Measurements from ENCODE around the gene MVB12A.

MVB12A gene

DNA sequence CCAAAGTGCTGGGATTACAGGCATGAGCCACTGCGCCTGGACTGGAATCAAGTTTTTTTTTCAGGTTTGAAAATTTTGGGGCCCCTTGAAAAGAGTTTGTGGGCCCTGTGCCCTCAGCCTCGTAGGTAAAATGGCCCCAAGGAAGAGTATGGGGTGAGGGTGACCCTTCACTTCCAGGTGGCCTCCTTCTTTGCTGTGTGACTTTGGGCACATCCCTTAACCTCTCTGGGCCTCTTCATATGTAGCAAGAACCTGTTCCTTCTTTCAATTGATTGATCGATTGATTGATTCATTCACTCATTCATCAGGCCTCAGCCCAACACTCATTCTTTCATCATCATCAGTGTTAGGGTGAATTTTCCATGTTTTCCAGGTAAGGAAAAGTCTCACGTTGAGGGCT lies 32.0 kb downstream of the MVB12A start:
- no peaks in the 10 kb centered on the region for H3K36me3 Mint-ChIP-seq (ENCODE audit: low read depth)
- H3K9me3 Mint-ChIP-seq, result peaks cover 9% of the 10 kb centered on the region
- H3K4me3 Mint-ChIP-seq, result no peak overlapping the region
- no peak overlapping the region for H3K27ac Mint-ChIP-seq
- no peak for TF ChIP-seq CTCF (IDR thresholded peaks at IDR 0.05)
- peaks cover 86% of the 10 kb centered on the region for H3K27me3 Mint-ChIP-seq (ENCODE audit: low read depth, poor library complexity)
- no peak for DNase-seq
- peaks cover 16% of the 10 kb centered on the region for H3K4me1 Mint-ChIP-seq

DNA sequence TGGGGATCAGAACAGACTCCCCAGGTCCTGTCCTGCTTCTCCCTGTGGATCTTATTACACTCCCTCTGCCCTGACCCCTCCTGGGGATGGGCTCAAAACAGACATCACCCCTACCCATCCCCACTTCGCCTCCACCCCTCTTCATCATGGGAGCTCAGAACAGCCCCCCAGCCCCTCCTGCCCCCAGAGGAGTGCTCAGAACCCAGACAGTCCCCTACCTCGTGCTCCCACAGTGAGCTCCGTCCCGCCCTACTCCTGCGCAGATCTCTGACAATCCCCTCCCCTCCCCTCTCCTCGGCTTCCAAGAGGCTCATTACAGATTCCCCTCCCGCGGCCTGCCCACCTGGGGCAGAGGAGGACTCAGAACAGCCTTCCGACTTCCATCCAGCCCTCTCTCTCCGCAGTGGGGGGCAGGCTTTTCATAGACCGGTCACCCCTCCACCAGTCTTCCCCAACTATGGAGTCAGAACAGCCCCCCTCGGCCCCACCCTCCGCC lies 34.8 kb downstream of the MVB12A start:
- H3K4me3 Mint-ChIP-seq, result peak overlapping the region; percentile 35
- H3K4me1 Mint-ChIP-seq, result peaks cover 15% of the 10 kb centered on the region
- no peak overlapping the region for H3K27ac Mint-ChIP-seq
- H3K36me3 Mint-ChIP-seq (ENCODE audit: low read depth), result no peaks in the 10 kb centered on the region
- TF ChIP-seq CTCF (IDR thresholded peaks at IDR 0.05), result no peak
- H3K27me3 Mint-ChIP-seq (ENCODE audit: low read depth, poor library complexity), result peaks cover 98% of the 10 kb centered on the region
- peak; percentile 25 for DNase-seq
- peaks cover 9% of the 10 kb centered on the region for H3K9me3 Mint-ChIP-seq

DNA sequence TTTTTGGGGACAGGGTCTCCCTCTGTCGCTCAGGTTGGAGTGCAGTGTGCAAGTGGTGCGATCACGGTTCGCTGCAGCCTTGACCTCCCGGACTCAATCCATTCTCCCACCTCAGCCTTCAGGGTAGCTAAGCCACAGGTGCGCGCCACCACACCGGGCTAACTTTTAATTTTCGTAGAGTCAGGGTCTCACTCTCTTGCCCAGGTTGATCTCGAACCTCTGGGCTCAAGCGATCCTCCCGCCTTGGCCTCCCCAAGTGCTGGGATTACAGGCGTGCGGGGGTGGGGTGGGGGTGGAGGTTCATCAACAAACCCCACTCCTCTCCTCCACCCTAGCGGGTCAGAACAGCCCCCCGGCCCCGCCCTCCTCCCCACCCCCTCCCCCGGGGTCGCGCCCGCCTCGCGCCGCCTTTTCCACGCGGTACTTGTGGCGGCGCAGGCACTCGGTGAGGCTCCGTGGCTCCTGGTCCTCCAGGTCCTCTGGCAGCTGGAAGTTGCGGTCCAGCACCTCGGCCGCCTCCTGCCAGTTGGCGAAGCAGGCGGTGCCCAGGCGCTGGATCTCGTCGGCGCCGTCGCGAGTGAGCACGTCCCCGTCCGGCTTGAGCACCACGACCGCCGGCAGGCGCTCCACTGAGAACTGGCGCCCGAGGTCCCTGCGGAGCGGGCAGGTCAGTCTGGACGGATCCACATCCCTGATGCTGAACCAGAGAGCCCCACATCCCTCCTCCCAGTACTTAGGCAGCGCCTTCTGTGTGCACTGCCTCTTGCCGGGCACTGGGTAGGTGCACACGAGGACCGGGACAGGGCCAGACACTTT lies 35.7 kb downstream of the MVB12A start:
- no peaks in the 10 kb centered on the region for H3K36me3 Mint-ChIP-seq (ENCODE audit: low read depth)

GRCh38 chr19:17456127-17456526 lies 36.3 kb downstream of the MVB12A start:
- Mint-ChIP-seq H3K27me3 (ENCODE audit: low read depth, poor library complexity) (peaks cover 92% of the 10 kb centered on the region), H3K36me3 (ENCODE audit: low read depth) (no peaks in the 10 kb centered on the region), H3K27ac (no peak overlapping the region), H3K9me3 (peaks cover 4% of the 10 kb centered on the region), H3K4me3 (no peak overlapping the region), H3K4me1 (peaks cover 15% of the 10 kb centered on the region)
- no peak for TF ChIP-seq CTCF (IDR thresholded peaks at IDR 0.05)
- DNase-seq, result no peak

More for the DNA sequence above, 35.7 kb downstream of the MVB12A start:
- peaks cover 15% of the 10 kb centered on the region for H3K4me1 Mint-ChIP-seq
- H3K27me3 Mint-ChIP-seq (ENCODE audit: low read depth, poor library complexity), result peaks cover 98% of the 10 kb centered on the region
- peaks cover 4% of the 10 kb centered on the region for H3K9me3 Mint-ChIP-seq
- H3K27ac Mint-ChIP-seq, result no peak overlapping the region
- no peak for TF ChIP-seq CTCF (IDR thresholded peaks at IDR 0.05)
- DNase-seq, result peak; percentile 37
- no peak overlapping the region for H3K4me3 Mint-ChIP-seq

GRCh38 chr19:17457616-17458015 lies 37.8 kb downstream of the MVB12A start:
- no peak for DNase-seq
- no peak overlapping the region for H3K4me3 Mint-ChIP-seq
- peaks cover 84% of the 10 kb centered on the region for H3K27me3 Mint-ChIP-seq (ENCODE audit: low read depth, poor library complexity)
- H3K4me1 Mint-ChIP-seq, result peaks cover 15% of the 10 kb centered on the region
- peaks cover 4% of the 10 kb centered on the region for H3K9me3 Mint-ChIP-seq
- TF ChIP-seq CTCF (IDR thresholded peaks at IDR 0.05), result no peak
- H3K36me3 Mint-ChIP-seq (ENCODE audit: low read depth), result no peaks in the 10 kb centered on the region
- no peak overlapping the region for H3K27ac Mint-ChIP-seq

DNA sequence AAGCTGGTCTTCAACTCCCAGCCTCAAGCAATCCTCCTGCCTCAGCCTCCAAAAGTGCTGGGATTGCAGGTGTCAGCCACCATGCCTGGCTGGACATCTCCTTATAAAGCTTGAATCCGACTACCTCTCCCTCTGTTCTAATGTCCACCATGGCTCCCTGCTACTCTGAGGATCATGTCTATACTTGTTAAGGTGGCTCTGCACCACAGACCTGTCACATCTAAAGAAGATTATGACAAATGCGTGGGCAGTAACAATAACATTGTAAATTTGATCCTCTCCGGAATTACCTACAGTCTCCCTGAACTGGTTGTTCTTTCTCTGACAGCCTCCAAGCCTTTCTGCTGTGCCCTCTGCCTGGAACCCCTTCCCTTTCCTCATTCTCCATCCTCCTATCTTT lies 39.1 kb downstream of the MVB12A start:
- no peak overlapping the region for H3K27ac Mint-ChIP-seq
- H3K27me3 Mint-ChIP-seq (ENCODE audit: low read depth, poor library complexity), result peaks cover 78% of the 10 kb centered on the region
- DNase-seq, result no peak
- TF ChIP-seq CTCF (IDR thresholded peaks at IDR 0.05), result no peak
- no peaks in the 10 kb centered on the region for H3K9me3 Mint-ChIP-seq
- peaks cover 11% of the 10 kb centered on the region for H3K4me1 Mint-ChIP-seq
- no peaks in the 10 kb centered on the region for H3K36me3 Mint-ChIP-seq (ENCODE audit: low read depth)
- H3K4me3 Mint-ChIP-seq, result no peak overlapping the region

All from nephron progenitor cell (in vitro differentiated cells).